Measurements from ENCODE around the gene PARVG.

- TF ChIP-seq POLR2A (IDR thresholded peaks at IDR 0.05) (no peak), CTCF (IDR thresholded peaks at IDR 0.05) (no peak)
Observed at GRCh38 chr22:44245438-44245837, 64.7 kb downstream of the PARVG start.
